RPMI8226 (cell line): Measurements from ENCODE around the gene BIK.
A peak's percentile ranks its signal among the peaks of the same experiment; 100 is the strongest.

Source experiments
- DNase-seq: peaks from one replicate; pipeline ENCODE4 v3.0.0-alpha.2; 2015

BIK gene

GRCh38 chr22:43106302-43106701 is 4.2 kb upstream of the BIK start:
- DNase-seq: no peak

GRCh38 chr22:43109511-43109910 is 1.0 kb upstream of the BIK start:
- DNase-seq: no peak

GRCh38 chr22:43109921-43110443 is 568 bp upstream of the BIK start:
- no peak for DNase-seq

- DNase-seq: peak; percentile 83
Measured at GRCh38 chr22:43110927-43111623, 525 bp downstream of the BIK start.

GRCh38 chr22:43113526-43114251 is 3.1 kb downstream of the BIK start:
- no peak for DNase-seq

- DNase-seq: no peak
Measured at GRCh38 chr22:43114958-43115357, 4.4 kb downstream of the BIK start.

- no peak for DNase-seq
Measured at GRCh38 chr22:43116932-43117331, 6.4 kb downstream of the BIK start.

- no peak for DNase-seq
Measured at GRCh38 chr22:43118024-43118849, 7.7 kb downstream of the BIK start.

GRCh38 chr22:43118953-43119458 is 8.5 kb downstream of the BIK start:
- no peak for DNase-seq

- no peak for DNase-seq
Measured at GRCh38 chr22:43126501-43127165, 16.1 kb downstream of the BIK start.

GRCh38 chr22:43127166-43127908 is 16.8 kb downstream of the BIK start:
- DNase-seq: no peak

GRCh38 chr22:43128116-43128515 is 17.6 kb downstream of the BIK start:
- DNase-seq: no peak

- DNase-seq: peak; percentile 94
Measured at GRCh38 chr22:43128928-43129424, 18.4 kb downstream of the BIK start.

GRCh38 chr22:43129426-43130425 is 19.2 kb downstream of the BIK start:
- peak; percentile 48 for DNase-seq

GRCh38 chr22:43131773-43132501 is 21.4 kb downstream of the BIK start:
- no peak for DNase-seq

GRCh38 chr22:43133401-43133800 is 22.9 kb downstream of the BIK start:
- DNase-seq: no peak

GRCh38 chr22:43134553-43134952 is 24.0 kb downstream of the BIK start:
- no peak for DNase-seq

GRCh38 chr22:43135565-43135964 is 25.0 kb downstream of the BIK start:
- DNase-seq: no peak

- DNase-seq: no peak
Measured at GRCh38 chr22:43136255-43136654, 25.7 kb downstream of the BIK start.

GRCh38 chr22:43136801-43137200 is 26.3 kb downstream of the BIK start:
- DNase-seq: no peak
